GM19324 (cell line): ENCODE data around the gene CORO7.
"Not testable (repeated sequence)": the region's sequence is repeated elsewhere in the genome, so short reads cannot be mapped to it uniquely, and the experiment has no call there.

ENCODE experiments used
- ATAC-seq: cut with Tn5 transposase; IDR thresholded peaks from one replicate; pipeline ENCODE4 v1.9.1; 2021; ENCODE audit warnings: mild to moderate bottlenecking, moderate library complexity; ENCODE audit not compliant: unreplicated experiment, low FRiP score

Gene CORO7

DNA sequence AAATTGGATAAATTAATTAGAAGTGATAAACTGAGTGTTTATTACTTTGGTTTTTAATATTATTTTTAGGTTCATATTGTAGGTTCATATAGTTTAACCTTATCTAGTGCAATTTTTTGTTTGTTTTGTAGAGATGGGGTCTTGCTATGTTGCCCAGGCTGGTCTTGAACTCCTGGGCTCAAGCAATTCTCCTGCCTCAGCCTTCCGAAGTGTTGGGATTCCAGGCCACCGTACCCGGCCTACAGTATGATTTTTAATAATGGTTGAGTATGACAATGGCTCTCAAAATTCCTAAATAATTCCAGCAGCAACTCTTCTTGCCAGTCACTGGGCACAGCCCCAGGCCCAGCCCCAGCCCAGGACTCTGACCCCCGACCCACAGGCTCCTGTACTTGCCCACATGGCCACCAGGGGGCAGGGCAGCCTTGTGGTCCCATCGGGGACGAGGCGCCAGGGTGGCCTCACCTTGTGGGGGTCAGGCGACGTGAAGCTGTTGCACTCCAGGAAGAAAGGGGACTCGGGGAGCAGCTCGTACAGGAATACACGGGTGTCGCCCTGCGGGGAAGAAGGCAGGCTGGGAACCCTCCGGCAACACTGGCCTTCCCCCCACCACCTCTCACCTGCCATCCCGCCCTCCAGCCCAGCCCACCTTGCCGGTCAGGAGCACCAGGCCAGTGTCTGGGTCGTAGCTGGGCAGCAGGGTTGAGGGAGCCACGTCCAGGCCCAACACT, 57.4 kb downstream of the CORO7 start:
- no peak for ATAC-seq

DNA sequence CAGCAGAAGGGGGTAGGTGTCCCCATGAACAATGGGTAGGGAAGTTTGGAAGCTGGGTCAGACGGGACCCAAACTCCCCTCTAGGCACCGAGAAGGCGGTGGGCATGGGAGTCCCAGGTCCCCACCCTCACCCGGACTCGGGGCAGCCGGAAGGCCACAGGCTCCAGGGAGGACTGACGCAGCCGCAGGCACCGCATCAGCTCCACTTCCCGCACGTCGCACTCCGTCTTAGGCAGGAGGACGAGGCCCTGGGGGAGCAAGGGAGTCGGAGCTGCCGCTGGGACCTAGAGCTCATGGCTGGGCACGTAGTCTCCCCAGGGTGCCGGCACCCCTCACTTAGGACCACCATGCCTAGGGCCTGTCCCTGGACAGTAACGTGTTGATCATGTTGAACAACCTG, 58.2 kb downstream of the CORO7 start:
- no peak for ATAC-seq

DNA sequence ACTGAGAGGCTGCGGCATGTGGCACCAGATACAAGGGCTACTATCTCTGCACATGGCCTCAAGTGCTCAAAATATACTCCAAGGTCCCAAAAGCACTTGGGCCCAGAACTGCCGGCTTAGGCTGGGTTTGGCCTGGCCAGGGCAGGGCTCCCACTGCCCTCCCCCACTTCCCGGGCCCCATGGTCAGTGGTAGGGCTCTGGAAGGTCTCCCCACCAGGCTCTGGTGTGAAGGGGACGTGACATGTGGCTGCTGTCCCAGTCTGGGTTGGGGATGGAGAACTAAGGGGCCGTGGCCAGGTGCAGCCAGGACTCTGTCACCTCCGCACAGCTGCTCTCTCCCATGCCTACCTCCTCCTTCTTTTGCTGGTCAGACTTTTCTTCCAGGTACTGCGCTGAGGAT, 59.6 kb downstream of the CORO7 start:
- no peak for ATAC-seq

DNA sequence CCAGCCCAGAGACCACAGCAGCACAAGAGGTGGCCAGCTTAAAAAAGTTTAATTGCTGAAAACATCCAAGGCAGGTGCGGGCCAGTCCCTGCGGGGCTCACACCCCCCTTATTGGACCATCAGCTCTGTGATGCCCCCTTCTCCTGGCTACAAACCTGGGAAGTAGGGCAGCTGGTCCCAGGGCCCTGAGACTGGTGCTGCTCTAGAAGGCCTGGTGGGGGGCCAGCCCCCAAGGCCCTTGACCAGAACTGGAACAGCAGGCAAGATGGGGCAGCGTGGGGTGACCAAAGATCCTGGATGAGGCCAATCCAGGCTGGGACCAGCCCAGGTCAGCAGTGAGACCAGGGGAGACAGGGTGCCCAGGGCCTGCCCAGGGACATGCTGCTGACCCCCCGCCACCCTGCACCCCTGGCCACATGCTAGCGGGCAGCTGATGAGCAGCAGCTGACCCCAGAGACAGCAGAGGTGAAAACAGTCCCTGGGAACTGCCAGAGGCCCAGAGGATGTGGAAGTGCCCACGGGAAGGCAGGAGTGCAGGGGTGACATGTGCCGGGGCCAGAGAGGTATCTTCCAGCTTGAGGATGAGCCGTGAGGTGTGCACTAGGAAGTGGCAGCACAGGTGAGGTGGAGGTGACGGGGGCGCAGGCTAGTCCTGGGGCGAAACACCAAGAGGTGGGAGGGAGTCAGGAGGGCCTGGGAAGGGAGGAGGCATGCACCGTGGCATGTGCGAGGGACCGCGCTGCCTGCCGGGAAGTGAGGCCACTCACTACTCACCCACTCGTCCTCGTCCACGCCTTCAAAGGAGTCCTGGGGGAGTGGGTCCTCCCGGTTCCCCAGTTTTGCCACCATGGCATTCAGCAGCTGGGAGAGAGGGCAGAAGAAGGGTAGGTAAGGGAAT, 61.6 kb downstream of the CORO7 start:
- ATAC-seq = no peak

DNA sequence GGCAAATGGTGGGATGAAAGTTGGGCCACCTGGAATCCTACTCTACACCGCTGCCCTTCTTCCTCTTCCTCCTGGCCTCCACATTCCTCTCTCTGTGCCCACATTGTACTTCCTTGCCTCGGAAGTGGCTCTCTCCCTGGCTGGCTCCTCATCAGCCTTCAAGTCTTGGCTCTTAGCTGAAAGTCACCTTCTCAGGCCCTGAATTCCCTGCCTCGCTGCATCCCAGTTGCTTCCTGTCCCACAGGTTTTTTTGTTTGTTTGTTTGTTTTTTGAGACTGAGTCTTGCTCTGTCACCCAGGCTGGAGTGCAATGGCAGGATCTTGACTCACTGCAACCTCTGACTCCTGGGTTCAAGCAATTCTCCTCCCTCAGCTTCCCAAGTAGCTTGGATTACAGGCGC, 62.7 kb downstream of the CORO7 start:
- ATAC-seq = no peak

DNA sequence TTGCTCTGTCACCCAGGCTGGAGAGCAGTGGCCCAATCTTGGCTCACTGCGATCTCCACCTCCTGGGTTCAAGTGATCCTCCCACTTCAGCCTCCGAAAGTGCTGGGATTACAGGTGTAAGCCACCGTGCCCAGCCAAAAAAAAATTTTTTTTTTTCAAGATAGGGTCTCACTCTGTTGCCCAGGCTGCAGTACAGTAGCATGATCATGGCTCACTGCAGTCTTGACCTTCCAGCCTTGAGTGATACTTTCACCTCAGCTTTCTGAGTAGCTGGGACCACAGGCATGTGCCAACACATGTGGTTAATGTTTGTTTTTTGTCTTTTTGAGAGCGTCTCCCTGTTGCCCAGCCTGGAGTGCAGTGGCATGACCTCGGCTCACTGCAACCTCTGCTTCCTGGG, 63.6 kb downstream of the CORO7 start:
- ATAC-seq = no peak

GRCh38 chr16:4351880-4352279, 64.5 kb downstream of the CORO7 start:
- ATAC-seq = no peak

DNA sequence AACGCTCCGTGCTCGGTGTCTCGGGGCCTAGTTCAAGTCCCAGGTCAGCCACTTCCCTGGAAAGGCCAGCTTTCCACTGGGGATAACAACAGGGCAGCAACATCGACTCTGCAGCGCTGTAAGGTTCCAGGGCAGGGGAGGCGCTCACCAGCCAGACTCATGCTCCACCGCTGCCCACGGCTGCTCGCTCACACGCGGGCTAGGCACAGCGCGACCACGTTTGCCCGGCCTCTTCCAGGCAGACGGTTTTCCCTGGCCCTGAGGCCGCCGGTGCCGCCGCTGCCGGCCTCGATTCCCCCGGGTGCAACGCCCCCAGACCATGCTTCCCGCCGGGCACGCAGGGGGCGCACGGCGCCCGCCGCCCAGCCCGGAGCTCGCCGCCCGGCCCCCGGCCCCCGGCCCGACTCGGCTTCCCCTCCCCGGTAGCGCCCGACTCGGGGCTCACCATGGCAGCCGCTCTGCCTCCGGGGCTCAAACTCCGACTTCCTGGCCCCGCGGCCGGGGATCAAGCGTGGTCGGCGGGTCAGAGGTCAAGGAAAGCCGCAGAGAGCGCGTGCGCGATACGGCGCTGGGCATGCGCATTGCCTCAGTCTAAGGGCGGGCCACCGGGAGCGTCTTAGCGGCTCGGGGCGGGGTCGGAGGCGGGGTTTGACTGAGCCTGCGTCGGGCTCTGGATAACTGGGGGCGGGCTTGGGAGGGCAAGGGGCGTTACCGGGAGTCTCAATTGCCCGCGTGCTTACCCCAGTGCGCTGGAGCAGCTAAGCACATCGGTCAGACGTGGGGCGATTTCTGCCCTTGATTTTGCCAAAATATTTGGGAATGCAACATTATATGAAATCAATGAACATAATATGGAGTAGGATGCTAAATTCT, 65.4 kb downstream of the CORO7 start, which contains the start of gene PAM16:
Gene PAM16 (minus strand): TSS at position 535 of the 873 bp plus-strand sequence. CDS start 87 bp downstream, at position 448.
- ATAC-seq = peak; percentile 94

- ATAC-seq = no peak
These were observed 66.0 kb downstream of the CORO7 start for GRCh38 chr16:4350365-4350786.

GRCh38 chr16:4349332-4349731, 67.1 kb downstream of the CORO7 start:
- no peak for ATAC-seq

- no peak for ATAC-seq
These were observed 68.5 kb downstream of the CORO7 start for GRCh38 chr16:4347765-4348509.

GRCh38 chr16:4347010-4347409, 69.4 kb downstream of the CORO7 start:
- ATAC-seq = no peak

DNA sequence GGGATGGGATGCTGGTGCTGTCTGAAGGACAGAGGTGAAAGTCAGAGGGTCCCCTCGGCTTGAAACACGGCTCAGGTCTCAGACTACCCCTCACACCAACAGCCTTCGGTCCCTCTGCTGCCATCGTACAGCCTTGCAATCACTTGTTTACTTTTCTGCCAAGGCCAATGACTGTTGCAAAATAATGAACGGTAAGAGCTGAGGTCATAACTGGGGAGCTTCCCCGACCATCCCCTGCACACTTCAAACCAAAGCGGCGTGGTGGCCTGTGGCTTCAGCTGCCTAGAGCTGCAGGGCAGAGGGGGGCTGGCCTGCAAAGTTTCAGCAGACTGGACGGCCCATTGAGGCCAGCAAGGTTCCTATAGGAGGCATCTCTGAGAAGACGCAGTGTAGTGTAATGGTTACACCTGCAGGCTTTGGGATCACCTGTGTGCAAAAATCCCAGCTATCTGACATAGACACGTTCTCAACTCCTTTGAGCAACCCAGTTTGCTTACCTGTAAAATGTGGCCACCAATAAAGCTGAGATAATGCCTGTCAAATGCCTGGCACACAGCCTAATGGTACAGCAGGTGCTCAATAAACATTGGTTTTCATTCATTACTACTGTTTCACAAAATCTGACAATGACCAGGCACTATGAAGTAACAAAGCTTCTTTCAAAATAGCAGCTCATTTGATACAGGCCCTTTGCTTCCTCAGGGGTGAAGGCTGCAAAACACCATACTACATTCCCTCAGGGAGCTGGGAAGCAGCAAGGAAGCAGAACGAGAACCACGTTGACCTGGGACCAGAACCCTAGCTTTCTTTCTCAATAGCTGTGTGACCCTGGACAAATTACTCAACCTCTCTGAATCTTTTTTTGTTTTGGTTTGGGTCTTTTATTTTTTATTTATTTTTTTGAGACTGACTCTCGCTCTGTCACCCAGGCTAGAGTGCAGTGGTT, 70.3 kb downstream of the CORO7 start:
- no peak for ATAC-seq

GRCh38 chr16:4344983-4345835, 71.2 kb downstream of the CORO7 start:
- no peak for ATAC-seq

DNA sequence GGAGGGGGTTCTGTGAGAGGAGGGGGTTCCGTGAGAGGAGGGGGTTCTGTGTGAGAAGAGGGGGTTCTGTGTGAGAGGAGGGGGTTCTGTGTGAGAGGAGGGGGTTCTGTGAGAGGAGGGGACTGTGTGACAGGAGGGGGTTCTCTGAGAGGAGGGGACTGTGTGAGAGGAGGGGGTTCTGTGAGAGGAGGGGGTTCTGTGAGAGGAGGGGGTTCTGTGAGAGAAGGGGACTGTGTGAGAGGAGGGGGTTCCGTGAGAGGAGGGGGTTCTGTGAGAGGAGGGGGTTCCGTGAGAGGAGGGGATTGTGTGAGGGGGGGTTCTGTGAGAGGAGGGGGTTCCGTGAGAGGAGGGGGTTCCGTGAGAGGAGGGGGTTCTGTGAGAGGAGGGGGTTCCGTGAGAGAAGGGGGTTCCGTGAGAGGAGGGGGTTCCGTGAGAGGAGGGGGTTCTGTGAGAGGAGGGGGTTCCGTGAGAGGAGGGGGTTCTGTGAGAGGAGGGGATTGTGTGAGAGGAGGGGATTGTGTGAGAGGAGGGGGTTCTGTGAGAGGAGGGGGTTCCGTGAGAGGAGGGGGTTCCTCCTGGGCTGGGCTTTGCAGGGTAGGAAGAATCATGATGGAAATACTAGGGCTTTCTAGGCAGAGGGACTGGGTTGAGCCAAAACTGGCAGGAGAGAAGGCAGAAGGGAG, 72.0 kb downstream of the CORO7 start:
- not testable (repeated sequence) for ATAC-seq

- ATAC-seq = no peak
These were observed 73.3 kb downstream of the CORO7 start for GRCh38 chr16:4342866-4343744.
